ENCODE data around the gene FBXL14.

DNA sequence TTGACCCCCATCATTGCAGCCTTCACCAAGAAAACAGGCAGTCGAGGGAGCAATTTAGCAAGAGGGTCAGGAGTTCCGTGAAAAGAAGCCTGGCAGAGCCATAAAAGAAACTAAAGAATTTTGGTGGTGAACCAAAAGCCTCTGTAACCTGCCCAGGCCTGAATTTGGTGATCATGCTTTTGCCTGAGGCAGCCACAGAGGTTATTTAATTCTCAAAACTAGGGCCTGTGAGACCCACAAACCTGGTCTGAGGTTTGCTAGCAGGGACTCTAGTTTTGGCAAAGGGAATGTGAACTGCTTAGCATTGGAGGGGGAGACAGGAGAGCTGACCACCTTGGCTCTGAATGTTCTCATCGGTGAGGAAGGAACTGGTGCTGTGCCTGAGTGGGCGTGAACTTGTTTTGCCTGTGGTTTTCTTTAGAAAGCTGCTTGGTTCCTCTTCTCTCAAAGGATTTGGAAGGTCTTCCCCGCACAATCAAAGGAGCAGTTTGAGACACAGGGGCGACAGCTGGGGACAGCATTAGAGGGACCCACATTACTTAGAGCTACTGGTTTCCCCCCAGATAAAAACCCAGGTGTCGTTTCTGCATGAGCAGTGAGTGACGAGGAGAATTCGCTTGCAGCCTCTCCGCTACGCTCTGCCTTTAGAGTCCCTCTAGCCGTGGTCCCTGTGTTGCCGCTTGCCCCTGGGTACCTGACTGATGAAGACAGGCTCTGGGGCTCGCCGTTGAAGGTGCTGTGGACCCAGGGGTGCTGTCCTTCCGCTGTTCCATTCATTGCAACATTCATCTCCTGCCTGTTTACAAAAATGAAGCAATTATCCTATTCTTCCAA, 22.1 kb upstream of the FBXL14 start:
- TF ChIP-seq, protein P1, sequence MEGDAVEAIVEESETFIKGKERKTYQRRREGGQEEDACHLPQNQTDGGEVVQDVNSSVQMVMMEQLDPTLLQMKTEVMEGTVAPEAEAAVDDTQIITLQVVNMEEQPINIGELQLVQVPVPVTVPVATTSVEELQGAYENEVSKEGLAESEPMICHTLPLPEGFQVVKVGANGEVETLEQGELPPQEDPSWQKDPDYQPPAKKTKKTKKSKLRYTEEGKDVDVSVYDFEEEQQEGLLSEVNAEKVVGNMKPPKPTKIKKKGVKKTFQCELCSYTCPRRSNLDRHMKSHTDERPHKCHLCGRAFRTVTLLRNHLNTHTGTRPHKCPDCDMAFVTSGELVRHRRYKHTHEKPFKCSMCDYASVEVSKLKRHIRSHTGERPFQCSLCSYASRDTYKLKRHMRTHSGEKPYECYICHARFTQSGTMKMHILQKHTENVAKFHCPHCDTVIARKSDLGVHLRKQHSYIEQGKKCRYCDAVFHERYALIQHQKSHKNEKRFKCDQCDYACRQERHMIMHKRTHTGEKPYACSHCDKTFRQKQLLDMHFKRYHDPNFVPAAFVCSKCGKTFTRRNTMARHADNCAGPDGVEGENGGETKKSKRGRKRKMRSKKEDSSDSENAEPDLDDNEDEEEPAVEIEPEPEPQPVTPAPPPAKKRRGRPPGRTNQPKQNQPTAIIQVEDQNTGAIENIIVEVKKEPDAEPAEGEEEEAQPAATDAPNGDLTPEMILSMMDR (IDR thresholded peaks at IDR 0.05): no peak
- no peak for TF ChIP-seq POLR2A (IDR thresholded peaks at IDR 0.05)
